RKO (cell line): ENCODE measurements around the gene SFT2D1.
A peak's percentile ranks its signal among the peaks of the same experiment; 100 is the strongest.

ENCODE experiments used
- DNase-seq: peaks from one replicate; pipeline ENCODE4 v3.0.0-alpha.2; 2016; ENCODE audit warnings: low spot score

The SFT2D1 gene

DNA sequence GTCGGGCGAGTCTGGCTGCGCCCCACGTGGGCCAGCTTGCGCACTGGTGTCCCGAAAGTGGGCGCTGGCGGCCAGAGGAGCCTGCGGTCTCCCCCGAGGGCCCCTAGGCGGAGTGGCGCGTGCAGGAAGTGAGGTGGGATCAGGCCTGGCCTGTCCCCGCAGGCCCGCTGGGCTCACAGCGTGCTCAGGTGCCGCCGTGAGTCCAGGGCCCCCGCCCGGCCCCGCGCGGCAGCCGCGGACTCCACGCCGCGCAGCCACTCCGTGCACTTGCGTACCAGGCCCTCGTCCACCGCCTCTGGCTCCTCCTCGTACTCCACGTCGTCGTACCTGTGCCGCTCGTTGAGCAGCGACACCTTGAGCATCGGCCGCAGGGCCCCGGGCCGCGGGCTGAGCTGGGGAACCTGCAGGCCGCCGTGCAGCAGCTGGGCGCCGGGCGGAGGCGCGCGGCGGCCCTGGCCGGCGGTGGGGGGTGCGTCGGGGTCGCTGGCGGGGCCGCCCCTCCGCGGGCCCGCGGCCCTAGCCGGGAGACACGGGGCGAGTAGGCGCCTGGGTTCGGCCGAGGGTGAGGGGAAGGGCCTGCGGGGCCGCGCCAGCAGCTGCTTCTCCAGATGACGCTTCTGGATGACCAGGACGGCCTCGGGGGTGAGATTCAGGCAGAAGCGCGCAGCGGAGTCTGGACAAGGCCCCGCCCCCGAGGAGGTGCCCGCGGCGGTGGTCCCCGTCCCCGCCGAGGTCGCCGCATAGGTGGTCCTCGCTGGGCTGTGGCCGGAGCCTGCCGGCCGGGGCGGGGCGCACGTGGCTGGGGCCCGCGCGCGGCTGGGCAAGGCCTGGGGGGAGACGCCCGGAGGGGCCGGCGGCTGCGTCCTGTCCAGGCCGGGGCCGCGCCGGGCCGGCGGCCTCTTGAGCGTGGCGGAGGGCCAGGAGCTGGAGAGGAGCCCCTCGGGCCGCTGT, 35.0 kb downstream of the SFT2D1 start:
- DNase-seq = no peak

DNA sequence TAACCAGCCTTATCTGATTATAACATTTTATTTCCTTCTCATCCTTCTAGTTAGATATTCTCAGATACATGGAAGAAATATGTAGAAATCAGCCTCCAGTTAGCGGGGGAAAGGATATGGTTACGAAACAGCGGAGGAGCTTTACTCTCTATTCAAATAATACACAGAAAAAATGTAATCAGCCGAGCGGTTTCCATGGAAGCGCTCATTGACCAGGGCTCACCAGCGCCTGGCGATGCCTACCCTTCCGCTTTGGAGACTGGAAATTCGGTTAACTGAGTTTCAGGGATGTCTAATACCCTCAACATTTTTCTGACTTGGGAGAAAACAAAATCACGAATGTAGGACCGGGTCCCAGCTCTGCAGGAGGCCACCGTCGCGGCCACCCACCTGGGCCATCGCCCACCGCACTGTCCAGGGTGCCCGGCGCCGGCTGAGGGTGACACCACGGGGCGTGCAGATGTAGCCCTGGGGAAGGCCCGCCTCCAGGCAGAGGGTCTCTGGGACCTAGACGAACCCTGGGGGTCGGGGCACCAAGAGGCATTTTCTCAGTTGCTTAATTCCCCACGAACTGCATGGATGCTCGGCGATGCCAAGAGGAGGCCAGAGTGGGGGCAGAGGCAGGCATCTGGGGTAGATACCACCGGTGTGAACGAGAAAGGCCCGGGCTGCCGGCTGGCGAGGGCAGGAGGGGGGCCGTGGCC, 35.8 kb downstream of the SFT2D1 start:
- no peak for DNase-seq

DNA sequence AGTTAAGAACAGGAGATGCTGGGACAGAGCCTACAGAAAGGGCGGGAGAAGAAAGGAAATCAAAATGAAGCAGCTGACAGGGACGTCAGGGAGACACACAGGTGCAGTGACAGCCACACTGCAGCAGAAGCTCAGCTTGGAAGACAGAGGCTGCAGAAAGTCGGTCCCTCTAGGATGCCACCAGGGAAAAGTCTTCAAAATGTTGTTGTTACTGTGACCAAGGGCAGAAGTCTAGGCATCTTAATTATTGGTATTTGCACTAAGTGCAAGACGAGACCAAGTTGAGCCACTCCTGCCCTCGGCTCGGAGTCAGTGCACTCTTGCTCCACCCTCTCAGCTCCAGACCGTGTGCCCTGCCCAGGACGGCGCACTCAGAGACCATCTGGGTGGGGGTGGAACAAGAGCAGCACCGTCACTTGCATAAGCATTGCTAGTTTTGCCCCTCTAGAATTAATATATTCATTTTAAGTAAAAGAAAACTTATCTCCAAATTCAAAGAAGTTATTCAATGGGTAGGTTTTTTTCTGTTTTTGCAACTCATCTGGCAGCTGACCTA, 36.7 kb downstream of the SFT2D1 start:
- no peak for DNase-seq

DNA sequence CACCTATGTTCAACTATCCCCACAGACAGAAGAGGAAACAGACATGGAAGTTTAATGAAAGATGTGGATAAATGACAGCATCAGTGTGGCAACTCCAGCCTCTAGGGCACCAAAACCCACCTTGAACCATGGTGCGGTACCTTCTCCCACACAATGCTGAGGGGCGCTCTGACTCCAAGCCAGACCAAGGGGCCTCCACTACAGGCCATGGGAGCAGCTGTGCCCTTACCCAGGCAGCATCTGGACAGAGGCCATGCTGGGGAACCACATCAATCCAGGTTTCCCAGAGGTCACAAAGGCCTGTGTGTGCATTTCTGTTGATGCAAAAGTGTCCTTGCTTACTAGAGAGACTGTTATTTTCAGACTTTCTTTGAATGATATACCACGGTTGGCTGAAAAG, 38.2 kb downstream of the SFT2D1 start:
- no peak for DNase-seq

GRCh38 chr6:166301611-166302529, 40.5 kb downstream of the SFT2D1 start:
- DNase-seq = no peak

DNA sequence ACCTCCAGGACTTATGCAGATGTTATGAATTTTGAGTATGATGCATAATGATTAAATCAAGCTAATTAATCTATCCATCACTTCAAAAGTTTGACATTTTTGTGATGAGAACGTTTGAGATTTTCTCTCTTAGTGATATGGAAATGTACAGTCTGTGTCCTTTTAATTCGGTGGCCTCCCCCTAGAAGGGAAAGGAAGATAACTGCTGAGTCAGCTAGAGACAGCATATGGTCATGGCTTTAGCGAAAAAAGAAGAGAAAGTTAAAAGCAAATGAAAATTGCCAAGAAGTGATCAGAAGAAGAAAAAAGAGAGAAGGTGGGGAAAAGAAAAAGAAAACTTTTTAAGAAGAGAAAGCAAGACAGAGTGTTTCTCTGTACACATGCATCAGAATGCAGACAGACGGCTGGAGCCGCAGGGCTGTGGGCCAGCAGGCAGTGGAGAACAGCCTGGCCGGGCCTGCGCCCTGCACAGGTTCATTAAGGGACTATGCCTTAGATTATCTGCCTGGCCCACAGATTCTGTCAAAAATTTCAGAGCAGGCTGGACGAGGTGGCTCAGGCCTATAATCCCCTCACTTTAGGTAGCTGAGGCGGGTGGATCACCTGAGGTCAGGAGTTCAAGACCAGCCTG, 41.9 kb downstream of the SFT2D1 start:
- no peak for DNase-seq

- DNase-seq = no peak
Measured at GRCh38 chr6:166297606-166298005, 44.7 kb downstream of the SFT2D1 start.

DNA sequence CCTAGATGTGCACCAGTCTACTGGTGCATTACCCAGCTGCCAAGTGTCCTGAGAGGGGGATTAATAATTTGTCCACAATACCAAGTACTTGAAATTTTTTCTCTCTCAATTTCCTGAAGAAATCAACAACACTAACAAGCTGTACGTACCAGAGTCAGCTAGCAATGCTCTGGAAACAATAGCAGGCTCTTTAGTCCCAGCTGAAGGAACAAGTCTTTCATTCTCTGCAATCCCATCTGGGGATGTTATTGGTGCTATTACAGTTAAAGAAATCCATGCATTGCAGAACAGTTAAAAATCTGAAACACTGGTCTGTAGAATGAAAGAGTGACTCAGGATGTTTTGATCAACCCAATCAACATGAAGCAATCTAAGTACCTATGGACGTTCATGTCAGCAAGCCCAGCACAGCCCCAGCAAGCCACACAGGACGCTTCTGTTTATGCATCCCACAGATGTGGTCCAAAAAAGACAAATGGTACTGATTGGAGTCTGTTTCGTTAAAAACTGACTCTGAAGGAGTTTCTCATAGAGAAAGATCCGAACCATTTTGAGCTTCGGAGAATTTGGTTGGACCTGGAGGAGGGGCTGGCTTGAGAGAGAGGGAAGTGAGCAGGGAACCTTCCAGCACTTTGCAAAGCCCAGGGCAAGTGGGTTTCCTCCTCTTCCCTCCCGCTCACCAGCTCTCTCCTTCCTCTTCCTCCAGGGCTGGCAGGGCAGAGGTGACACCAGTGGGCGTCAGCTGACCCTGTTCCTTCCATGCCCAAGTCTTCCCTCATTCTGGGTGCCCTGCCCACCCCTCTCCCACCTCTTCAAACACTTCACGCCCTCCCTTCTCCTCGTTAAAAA, 46.1 kb downstream of the SFT2D1 start:
- no peak for DNase-seq

DNA sequence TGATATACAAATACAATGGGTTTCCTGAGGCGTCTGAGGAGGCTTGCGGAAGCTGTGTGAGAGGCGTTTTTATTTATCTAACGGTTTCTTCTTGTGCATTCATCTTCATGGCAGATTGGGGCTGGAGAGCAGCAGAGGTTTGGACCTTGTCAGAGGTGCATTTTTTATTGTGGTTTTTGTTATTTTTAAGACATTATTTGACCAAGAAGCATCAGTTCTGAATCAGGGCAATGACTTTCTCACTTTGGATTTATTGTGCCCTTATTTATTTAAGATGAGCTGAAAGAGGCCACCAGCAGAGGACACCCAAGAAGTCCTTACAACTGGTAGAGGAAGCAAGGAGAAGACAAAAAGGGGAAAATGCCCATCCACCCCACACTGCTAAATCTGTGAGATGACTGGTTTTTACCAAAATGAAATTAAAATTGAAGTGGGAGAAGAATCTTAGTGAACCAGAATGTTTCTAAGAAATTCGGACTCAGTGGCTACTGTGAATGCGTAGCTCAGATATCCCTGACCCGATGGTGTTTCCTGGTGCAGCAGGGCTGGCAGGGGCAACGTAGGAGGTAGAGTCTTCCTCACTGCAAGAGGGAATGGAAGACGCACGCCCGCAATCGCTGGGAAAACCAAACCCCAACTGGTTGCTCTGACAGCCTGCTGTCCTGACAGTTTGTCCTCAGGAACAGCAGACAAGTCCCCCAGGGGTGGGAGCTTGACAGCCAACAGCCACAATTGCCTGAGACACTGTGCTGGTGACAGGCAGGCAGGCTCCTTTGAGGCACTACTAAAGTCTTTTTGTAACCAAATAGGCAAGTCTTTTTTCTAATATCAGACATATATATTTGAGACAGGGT, 48.4 kb downstream of the SFT2D1 start:
- no peak for DNase-seq

- no peak for DNase-seq
Measured at GRCh38 chr6:166289207-166290060, 52.9 kb downstream of the SFT2D1 start.

DNA sequence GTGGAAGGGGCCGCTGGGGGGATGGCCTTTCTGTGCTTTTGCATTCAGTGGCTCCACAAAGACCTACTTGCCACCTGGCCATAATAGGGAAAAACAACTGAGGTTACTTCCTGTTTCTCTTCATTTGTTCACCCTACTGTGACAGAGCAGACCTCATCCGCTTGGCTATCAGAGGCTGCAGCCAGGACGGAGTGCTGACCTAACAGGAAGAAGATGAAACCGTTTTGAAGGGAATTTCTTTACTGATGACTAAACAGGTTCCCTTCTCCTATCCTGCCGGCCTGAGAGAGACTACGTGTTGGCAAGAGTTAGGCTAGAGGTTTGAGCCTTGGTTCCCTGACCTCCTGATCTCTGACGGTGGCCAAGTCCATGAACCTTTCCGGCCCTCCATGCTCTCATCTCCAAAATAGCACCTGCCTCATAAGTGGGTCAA, 55.5 kb downstream of the SFT2D1 start:
- DNase-seq = peak; percentile 23

DNA sequence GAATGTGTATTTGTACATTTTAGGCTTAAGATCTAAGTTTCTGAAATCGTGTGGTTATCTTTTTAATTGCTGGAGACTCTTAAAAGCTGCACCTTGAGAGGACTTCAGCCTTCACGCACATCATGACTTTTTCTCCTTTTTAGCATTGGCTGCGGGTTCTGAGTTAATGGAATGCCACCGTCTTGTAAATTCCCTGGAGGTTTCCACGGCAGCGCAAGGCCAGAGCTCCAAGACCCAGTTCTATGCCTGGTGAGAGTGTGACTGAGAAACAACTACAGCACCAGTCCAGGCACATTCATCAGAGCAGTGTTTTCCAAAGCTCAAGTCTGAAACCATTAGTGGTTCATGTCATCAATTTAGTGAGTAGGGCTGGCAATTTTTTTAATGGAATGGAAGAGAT, 57.1 kb downstream of the SFT2D1 start:
- no peak for DNase-seq

DNA sequence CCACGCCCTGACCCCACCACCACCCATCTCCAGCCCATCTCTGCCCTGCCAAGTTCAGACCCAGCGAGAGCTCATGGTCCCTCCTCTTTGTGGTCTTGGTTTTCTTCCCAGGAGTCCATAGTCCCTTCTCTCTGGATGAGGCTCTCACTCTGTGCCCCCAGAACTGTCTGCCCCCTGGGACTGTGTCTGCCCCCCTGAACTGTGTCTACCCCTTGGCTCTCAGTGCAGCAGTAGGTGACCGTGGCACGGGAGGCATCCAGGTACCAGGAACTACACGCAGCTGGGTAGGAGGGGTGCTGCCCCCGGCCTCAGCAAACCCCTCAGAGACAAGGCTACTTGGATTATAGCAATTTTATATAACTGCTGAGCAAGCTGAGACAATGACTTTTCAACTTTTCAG, 57.7 kb downstream of the SFT2D1 start:
- no peak for DNase-seq

GRCh38 chr6:166282394-166283032, 59.8 kb downstream of the SFT2D1 start:
- DNase-seq = no peak

GRCh38 chr6:166281104-166281503, 61.2 kb downstream of the SFT2D1 start:
- DNase-seq = no peak

DNA sequence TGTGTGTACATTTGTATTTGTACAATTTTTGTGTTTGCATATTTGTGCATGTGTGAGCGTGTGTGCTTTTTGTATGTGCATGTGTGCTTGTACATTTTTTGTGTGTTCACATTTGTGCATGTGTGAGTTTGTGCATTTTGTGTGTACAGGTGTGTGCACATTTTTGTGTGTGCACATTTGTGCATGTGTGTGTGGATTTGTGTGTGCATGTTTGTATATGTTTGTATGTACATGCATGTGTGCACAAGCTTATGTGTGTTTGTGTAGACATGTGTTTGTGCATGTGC, 63.0 kb downstream of the SFT2D1 start:
- no peak for DNase-seq

- no peak for DNase-seq
Measured at GRCh38 chr6:166278579-166279392, 63.6 kb downstream of the SFT2D1 start.
